ENCODE data around the gene XCL1. TPM values are rescaled to one million over a fixed set of nuclear protein-coding genes. Genes with fewer than 3 reads are reported as not detected.
A peak's percentile ranks its signal among the peaks of the same experiment; 100 is the strongest.

XCL1 gene
- total RNA-seq, 1 experiment from 2014 or later = not detected

DNA sequence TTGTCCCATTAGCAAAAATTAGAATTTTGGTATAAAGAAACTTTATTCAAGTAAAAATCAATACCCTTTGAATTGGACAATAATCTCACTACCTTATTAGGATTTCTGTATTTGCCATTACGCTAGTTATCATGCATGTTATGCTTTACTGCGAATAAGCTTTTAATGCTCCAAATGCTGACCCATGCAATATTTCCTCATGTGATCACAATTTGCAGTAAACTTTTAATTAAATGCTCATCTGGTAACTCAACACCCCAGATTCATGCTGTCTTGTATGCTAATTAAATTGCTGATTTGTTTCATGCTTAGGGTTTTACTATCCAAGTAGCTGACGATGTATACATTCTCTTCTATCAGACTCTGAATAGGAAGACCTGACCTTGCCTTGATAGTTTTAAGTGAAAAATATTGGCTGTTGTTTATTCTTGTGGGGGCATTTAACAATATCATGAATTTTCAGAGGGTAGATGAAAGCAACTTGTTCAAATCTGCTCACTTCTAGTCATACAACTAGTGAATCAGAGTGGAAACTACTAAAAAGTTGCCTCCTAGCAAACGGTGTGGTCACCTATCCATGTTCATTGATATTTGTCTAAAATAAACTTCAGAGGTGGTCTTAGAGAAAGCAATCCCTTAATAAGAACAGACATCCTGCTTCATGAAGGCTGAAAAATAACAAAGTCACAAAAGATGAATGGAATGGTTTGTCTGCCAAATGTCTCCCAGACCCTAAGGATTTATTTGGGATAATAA lies 5.6 kb downstream of the XCL1 start:
- DNase-seq (no peak), ATAC-seq (no peak)
- Histone ChIP-seq H3K27ac (ENCODE audit: low read length) (no peak overlapping the region), H3F3A (ENCODE audit: low read length, unreplicated experiment) (no peaks in the 10 kb centered on the region), H3K9me3 (ENCODE audit: low read length) (no peaks in the 10 kb centered on the region), H3K27me3 (ENCODE audit: low read length) (no peaks in the 10 kb centered on the region), H2AFZ (ENCODE audit: low read length) (no peak overlapping the region), H3K36me3 (ENCODE audit: low read depth, low read length) (no peaks in the 10 kb centered on the region), H3K79me2 (ENCODE audit: low read length) (no peaks in the 10 kb centered on the region), H3K9ac (ENCODE audit: low read length) (no peak overlapping the region), H4K20me1 (ENCODE audit: low read length) (no peaks in the 10 kb centered on the region), H3K9me2 (replicated peaks; ENCODE audit: low read length) (no peaks in the 10 kb centered on the region), H3K4me1 (ENCODE audit: insufficient read depth, low read length) (peaks cover 20% of the 10 kb centered on the region), H3K4me3 (ENCODE audit: low read length) (no peak overlapping the region), H3K4me2 (ENCODE audit: low read length) (no peak overlapping the region)
- BruUV-seq (replicated peaks) = no TSS peak
- ChIA-PET CTCF (no interaction called here), POLR2A (ENCODE audit: unreplicated experiment) (no interaction called here)
- intact Hi-C loops (cut with micrococcal nuclease) = no loop called here
- no peak for TF ChIP-seq EZH2 (IDR thresholded peaks at IDR 0.05; ENCODE audit: low read length, unreplicated experiment)
- TF ChIP-seq, protein P1, sequence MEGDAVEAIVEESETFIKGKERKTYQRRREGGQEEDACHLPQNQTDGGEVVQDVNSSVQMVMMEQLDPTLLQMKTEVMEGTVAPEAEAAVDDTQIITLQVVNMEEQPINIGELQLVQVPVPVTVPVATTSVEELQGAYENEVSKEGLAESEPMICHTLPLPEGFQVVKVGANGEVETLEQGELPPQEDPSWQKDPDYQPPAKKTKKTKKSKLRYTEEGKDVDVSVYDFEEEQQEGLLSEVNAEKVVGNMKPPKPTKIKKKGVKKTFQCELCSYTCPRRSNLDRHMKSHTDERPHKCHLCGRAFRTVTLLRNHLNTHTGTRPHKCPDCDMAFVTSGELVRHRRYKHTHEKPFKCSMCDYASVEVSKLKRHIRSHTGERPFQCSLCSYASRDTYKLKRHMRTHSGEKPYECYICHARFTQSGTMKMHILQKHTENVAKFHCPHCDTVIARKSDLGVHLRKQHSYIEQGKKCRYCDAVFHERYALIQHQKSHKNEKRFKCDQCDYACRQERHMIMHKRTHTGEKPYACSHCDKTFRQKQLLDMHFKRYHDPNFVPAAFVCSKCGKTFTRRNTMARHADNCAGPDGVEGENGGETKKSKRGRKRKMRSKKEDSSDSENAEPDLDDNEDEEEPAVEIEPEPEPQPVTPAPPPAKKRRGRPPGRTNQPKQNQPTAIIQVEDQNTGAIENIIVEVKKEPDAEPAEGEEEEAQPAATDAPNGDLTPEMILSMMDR (conservative IDR thresholded peaks at IDR 0.05; ENCODE audit: low read depth, low read length) = no peak
- TF ChIP-seq EZH2phosphoT487 (IDR thresholded peaks at IDR 0.05; ENCODE audit: borderline replicate concordance, low read length) = no peak

DNA sequence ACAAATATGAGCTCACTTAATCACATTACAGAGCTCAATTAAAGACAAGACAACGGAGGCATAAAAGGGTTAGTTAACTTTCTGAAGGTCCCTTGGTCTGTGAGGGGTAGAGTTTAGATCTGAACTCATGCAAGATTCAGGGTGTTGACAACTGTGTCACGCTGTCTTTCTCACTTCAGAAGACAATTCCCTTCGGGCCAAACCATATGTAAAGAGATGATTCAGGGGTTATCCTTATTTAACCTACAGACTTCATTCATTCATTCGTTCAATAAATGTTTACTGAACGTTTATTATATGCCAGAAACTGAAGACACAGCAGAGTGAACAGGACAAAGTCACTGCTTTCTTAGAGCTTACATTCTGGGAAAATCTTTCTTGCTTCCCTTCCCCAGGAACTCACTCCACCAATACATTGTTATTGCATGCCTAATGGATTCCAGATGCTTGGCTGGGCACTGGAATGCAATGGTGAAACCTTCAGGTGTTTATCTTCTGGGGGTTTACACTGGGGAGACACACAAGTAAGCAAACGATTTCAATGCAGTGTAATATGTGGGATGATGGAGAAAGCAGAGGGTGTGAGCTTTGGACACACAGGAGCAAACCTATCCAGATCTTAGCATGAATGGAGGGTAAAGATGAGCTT lies 6.4 kb downstream of the XCL1 start:
- no peaks in the 10 kb centered on the region for H3K36me3 ChIP-seq (ENCODE audit: low read depth, low read length)
- no peak overlapping the region for H2AFZ ChIP-seq (ENCODE audit: low read length)
- no peak for TF ChIP-seq EZH2phosphoT487 (IDR thresholded peaks at IDR 0.05; ENCODE audit: borderline replicate concordance, low read length)
- TF ChIP-seq, protein P1 (conservative IDR thresholded peaks at IDR 0.05; ENCODE audit: low read depth, low read length) = no peak
- TF ChIP-seq EZH2 (IDR thresholded peaks at IDR 0.05; ENCODE audit: low read length, unreplicated experiment) = no peak
- H3K9me3 ChIP-seq (ENCODE audit: low read length) = no peaks in the 10 kb centered on the region
- peak; percentile 47 for ATAC-seq
- POLR2A ChIA-PET (ENCODE audit: unreplicated experiment) = no interaction called here
- no peaks in the 10 kb centered on the region for H4K20me1 ChIP-seq (ENCODE audit: low read length)
- peak; percentile 55 for DNase-seq
- H3F3A ChIP-seq (ENCODE audit: low read length, unreplicated experiment) = no peaks in the 10 kb centered on the region
- H3K4me2 ChIP-seq (ENCODE audit: low read length) = peak overlapping the region; percentile 0; the same call in 1 of the 2 replicates
- no peak overlapping the region for H3K4me3 ChIP-seq (ENCODE audit: low read length)
- H3K9me2 ChIP-seq (replicated peaks; ENCODE audit: low read length) = no peaks in the 10 kb centered on the region
- CTCF ChIA-PET = no interaction called here
- intact Hi-C loops (cut with micrococcal nuclease) = no loop called here
- peaks cover 20% of the 10 kb centered on the region for H3K4me1 ChIP-seq (ENCODE audit: insufficient read depth, low read length)
- H3K27me3 ChIP-seq (ENCODE audit: low read length) = no peaks in the 10 kb centered on the region
- H3K27ac ChIP-seq (ENCODE audit: low read length) = no peak overlapping the region
- H3K9ac ChIP-seq (ENCODE audit: low read length) = no peak overlapping the region
- no peaks in the 10 kb centered on the region for H3K79me2 ChIP-seq (ENCODE audit: low read length)
- BruUV-seq (replicated peaks) = no TSS peak

GRCh38 chr1:168583571-168583970 lies 7.2 kb downstream of the XCL1 start:
- BruUV-seq (replicated peaks) = no TSS peak
- Histone ChIP-seq H3K79me2 (ENCODE audit: low read length) (no peaks in the 10 kb centered on the region), H2AFZ (ENCODE audit: low read length) (no peak overlapping the region), H3K9me3 (ENCODE audit: low read length) (no peaks in the 10 kb centered on the region), H3K36me3 (ENCODE audit: low read depth, low read length) (no peaks in the 10 kb centered on the region), H3F3A (ENCODE audit: low read length, unreplicated experiment) (no peaks in the 10 kb centered on the region), H3K9ac (ENCODE audit: low read length) (no peak overlapping the region), H3K27me3 (ENCODE audit: low read length) (no peaks in the 10 kb centered on the region), H3K4me1 (ENCODE audit: insufficient read depth, low read length) (peaks cover 20% of the 10 kb centered on the region), H3K4me3 (ENCODE audit: low read length) (no peak overlapping the region), H3K9me2 (replicated peaks; ENCODE audit: low read length) (no peaks in the 10 kb centered on the region), H3K27ac (ENCODE audit: low read length) (no peak overlapping the region), H3K4me2 (ENCODE audit: low read length) (no peak overlapping the region), H4K20me1 (ENCODE audit: low read length) (no peaks in the 10 kb centered on the region)
- intact Hi-C loops (cut with micrococcal nuclease) = no loop called here
- DNase-seq (no peak), ATAC-seq (no peak)
- TF ChIP-seq EZH2phosphoT487 (IDR thresholded peaks at IDR 0.05; ENCODE audit: borderline replicate concordance, low read length) = no peak
- TF ChIP-seq, protein P1 (conservative IDR thresholded peaks at IDR 0.05; ENCODE audit: low read depth, low read length) = no peak
- TF ChIP-seq EZH2 (IDR thresholded peaks at IDR 0.05; ENCODE audit: low read length, unreplicated experiment) = no peak
- CTCF ChIA-PET = no interaction called here
- POLR2A ChIA-PET (ENCODE audit: unreplicated experiment) = no interaction called here

All from PC-3 (cell line).